LHCN-M2 (cell line): Measurements from ENCODE around the gene C19orf81. TPM values are rescaled to one million over a fixed set of nuclear protein-coding genes. Genes with fewer than 3 reads are reported as not detected.

Experiments used
- DNase-seq: peaks from one replicate; pipeline ENCODE4 v3.0.0-alpha.2; 2012; ENCODE audit warnings: low read depth
- total RNA-seq: library from RNA; depleted of rRNA; stranded (reverse); fragments of >200 nt; gene quantifications from 2 replicates; pipeline ENCODE4 v1.2.3, GENCODE V29; 2014

The C19orf81 gene
- total RNA-seq, 1 experiment from 2014 or later: not detected

- no peak for DNase-seq
Measured at GRCh38 chr19:50658441-50659317, 9.4 kb downstream of the C19orf81 start.

- DNase-seq: no peak
Measured at GRCh38 chr19:50659318-50660087, 10.3 kb downstream of the C19orf81 start.

DNA sequence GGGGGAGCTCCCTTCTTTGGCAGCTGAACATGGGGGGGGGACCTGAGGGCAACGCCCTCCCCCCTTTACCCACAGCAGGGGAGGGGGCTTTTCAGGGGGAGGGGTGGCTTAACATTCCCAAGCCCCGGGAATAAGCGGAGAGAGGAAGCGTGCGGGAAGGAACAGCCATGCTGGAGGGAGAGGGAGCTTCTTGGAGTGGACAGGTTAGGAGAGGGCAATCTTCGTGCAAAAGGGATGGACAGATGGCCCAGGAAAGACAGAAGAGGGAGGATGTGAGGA is 10.8 kb downstream of the C19orf81 start:
- DNase-seq: no peak

DNA sequence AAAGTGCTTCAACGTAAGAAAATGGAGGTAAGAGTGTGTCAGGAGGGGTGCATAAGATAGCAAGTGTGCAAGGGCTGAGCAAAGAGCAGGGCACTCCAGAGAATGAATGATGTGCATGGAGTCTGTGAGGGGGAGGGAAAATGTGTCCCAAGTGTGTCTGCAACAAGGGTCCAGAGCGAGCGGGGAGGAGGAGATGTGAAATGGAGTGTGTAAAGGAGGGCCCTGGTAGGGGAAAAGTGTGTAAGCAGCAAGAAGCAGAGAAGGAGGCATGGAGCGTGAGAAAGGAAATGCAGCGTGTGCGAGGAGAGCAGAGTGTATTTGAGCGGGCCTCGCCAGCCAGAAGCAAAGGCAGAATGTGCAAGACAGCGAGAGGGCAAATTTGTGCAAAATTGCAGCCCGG is 11.8 kb downstream of the C19orf81 start:
- DNase-seq: no peak

DNA sequence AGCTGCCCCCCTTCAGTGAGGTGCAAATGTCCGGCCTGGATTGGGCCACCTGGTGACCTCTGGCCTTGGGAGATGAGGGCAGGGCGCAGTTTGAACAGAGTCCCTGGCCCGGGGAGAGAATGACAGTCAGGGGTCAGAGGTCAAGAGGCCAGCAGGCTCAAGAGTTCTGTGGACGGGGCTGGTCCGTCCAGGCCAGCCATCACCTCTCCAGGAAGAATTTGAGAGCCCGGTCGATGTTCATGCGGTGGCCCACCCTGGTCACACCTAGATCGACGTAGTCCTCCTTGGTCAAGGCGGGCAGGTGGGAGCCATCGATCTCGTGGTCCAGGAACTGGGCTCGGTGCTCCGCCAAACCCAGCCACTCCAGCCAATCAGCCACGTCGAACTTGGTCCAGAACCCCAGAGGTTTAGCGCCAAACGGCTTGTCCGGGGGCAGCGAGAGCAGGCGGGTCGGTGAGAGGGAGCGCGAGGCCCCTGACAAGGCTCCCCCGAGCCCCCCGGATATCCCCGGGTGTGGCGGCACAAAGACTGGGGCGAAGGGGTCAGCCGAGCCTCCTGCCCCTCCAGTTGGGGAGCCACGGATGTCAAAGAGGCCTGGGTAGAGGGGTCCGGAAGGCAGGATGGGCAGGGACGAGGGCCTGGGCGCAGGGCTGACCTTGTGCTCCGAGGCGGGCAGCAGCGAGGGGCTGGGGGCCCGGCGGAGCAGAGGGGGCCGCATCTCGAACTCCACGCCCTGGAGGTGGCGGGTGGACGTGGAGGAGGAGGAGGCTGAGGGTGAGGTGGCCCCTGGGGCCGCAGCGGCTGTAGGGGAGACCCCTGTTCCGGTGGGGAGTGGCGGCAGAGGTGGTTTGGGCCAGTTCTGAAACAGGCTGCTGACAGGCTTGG is 12.8 kb downstream of the C19orf81 start:
- DNase-seq: no peak

DNA sequence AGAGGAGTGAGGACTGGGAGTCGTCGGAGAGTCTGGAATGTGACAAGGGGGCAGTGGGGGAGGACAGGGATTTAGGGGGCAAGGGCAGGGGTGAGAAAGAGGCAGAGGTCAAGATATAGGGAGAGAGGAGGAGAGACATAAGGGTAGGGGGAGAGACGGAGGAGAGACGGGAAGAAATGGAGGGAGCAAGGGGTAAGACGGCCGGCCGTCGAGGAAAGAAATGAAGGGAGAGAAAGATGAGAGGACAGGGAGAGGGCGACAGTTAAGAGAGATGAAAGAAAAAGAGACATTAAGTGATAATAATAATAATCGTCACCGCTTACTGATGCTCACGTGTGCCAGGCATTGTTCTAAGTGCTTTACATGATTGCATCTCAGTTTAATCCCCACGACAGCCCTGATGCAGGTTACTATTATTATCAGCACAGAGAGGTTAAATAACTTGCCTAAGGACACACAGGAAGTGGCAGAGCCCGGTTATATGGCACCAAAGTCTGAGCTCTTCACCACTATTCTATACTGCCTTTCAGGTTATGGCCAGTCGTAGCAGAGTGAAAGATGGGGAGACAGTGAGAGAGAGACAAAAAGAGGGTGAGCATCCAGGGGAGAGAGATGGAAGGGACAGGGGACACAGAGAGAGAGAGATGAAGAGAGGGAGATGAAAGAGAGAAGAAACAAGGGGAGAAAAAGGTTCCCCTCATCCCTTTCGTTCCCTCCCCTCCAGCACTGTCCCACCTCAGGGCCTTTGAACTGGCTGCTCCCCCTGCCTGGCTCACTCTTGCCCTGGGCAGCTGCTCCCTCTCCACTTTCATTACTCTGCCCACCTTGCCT is 13.6 kb downstream of the C19orf81 start:
- DNase-seq: no peak

DNA sequence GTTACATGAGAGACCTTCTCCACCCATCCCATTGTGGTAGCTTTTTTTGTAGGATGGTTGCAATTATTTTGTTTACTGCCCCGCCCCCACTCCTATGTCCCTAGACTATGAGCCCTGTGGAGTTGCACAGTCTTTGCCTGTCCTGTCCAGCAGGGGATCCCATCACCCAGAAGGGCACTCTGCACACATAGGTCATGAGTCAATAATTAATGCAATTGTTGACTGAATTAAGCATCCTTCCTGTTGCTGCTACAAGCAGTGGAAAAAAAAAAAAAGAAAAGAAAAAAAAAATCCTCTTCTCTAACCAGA is 14.2 kb downstream of the C19orf81 start:
- no peak for DNase-seq

GRCh38 chr19:50664204-50664603 is 15.0 kb downstream of the C19orf81 start:
- DNase-seq: no peak

DNA sequence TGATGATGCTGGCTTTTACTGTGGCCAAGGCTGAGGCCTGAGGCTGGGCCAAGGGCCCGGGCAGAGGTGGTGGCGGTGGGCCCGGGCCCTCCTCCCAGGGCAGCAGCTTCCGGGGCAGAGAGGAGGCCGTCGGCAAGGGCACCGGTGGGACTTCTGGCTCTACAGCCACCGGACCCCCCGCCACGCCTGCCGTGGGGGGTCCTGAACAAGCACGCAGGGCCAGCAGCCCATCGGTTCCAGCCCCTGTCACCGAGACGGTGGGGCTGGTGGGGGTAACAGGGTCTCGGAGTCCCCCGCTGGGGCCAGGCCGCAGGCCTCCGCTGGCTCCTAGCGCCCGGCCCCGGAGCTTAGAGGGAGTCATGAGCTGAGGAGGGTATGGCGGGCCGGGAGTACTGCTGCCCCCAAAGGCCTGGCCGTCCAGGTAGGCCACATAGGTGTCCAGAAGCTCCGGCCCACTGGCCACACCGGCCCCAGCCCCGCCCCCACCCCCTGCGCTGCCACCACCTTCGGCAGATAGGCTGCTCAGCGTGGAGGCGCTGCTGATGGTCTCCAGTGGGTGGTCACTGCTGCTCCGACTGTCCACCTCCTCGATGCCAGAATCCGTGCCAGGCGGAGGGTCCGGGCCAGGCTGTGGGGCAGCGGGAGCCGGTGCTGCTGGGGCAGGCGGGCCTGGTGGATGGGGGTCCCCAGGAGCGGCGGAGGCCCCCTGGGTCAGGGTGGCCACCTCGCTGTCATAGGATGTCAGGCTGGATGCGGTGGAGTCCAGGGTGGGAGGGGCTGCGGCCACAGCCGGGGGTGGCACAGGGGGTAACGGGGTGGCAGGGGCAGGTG is 17.3 kb downstream of the C19orf81 start:
- DNase-seq: no peak

DNA sequence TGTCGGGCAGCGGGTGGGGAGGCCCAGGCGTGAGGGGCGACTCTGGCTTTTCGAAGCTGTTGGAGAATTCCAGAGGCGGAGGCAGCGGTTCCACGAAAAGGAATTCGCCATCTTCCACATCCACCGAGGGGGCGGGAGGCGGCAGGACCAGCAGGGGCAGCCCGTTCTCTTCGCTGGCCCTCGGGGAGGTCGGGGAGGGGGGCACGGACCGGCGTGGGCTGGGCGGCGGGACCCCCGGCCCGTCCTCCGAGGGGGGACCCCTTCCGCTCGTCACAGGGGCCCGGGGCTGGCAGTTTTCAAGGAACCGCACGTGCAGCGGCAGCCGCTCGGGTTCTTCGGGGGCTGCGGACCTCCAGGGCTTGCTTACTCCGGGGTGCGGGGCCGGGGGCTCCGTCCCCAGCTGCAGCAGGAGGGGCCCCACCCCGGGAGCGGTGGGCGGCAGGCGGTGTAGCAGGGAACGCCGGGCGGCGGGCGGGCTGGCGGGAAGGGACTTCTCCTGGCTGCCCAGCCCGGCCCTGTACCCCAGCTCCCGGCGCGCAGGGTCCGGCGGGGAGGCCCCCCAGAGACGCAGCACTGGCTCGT is 18.0 kb downstream of the C19orf81 start:
- no peak for DNase-seq

DNA sequence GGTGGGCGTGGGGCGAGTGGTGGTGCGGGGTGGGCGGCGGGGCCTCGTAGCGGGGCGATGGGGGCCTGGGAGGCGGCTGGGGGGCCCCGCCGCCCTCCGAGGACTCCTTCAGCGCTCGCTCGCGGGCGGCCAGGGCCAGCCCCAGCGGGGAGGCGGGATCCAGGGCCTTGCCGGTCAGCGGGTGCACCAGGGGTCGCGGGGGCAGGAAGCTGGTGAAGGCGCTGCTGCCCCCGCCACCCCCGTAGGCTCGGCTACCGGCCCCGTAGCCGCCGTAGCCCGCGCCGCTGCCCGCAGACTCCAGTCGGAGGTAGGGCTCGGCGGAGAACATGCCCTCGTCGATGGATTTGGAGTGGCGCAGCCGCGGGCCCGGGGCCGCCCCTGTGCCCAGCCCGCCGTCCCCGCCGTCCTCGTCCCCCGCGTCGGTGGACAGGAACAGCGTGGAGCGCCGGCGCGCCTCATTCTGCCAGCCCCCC is 18.6 kb downstream of the C19orf81 start:
- DNase-seq: no peak

GRCh38 chr19:50668416-50668815 is 19.2 kb downstream of the C19orf81 start:
- DNase-seq: no peak

GRCh38 chr19:50668879-50669278 is 19.6 kb downstream of the C19orf81 start:
- DNase-seq: no peak

DNA sequence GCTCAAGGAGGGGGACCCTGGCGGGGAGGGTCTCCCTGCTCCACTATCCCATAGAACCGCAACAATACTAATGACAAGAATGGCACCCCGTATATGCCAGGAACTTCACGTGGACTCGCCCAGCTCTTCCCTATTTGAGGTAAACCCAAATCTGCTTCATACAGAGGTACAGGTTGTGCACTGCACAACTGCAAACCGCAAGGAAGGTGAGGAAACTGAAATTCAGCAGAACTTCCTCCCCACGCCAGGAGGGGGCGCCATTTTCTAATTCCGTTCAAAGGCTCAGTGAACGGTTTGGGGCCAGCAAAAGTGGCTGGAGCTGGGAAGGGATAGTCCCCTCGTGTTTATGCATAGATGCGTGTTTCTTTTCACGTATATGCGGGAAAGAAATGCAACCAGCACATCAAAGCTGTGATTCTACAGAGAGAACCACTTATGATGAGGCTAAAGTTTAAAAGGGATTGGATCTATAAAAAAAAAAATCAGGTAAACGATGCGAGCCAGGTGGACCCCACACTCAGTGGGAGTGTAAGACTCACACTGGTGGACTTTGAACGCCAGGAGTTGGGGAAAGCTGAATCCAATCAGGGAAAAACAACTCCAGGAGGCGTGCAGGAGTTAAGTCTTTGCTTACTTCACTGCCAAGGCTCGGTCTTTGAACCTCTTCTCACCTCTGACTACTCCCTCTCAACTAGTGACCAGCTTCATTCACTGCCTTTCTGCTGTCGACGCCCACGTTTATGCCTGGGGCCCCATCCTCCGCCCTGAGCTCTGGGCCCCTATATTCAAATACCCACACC is 20.3 kb downstream of the C19orf81 start:
- peak; percentile 5 for DNase-seq

GRCh38 chr19:50670102-50670380 is 20.8 kb downstream of the C19orf81 start:
- DNase-seq: no peak

- DNase-seq: no peak
Measured at GRCh38 chr19:50673118-50673517, 23.9 kb downstream of the C19orf81 start.

GRCh38 chr19:50676625-50677197 is 27.5 kb downstream of the C19orf81 start:
- no peak for DNase-seq

DNA sequence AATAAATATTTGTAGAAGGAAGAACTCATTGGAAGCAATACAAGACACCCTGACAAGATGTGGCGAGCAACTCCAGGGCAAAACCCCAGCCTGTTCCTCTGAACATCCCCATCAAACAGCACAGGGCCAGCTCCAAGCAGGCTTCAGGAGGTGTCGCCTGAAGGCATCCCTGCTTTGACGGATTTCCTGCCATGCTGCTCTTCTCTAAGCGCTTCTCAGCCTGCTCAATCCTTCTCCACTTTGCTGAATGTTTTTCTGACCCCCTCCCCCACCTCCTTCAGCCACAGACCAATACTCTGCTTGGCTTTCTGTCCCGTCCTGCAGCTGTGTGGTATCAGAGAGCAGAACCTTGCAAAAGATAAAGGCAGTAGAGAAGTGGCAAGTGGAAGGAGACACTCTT is 28.4 kb downstream of the C19orf81 start:
- no peak for DNase-seq

- DNase-seq: no peak
Measured at GRCh38 chr19:50678323-50678722, 29.1 kb downstream of the C19orf81 start.
